GM19463 (cell line): ENCODE data around the gene MIEF1.

Experiments
- ATAC-seq: cut with Tn5 transposase; IDR thresholded peaks from one replicate; pipeline ENCODE4 v1.9.1; 2021; ENCODE audit warnings: mild to moderate bottlenecking, moderate library complexity; ENCODE audit not compliant: unreplicated experiment

The MIEF1 gene

DNA sequence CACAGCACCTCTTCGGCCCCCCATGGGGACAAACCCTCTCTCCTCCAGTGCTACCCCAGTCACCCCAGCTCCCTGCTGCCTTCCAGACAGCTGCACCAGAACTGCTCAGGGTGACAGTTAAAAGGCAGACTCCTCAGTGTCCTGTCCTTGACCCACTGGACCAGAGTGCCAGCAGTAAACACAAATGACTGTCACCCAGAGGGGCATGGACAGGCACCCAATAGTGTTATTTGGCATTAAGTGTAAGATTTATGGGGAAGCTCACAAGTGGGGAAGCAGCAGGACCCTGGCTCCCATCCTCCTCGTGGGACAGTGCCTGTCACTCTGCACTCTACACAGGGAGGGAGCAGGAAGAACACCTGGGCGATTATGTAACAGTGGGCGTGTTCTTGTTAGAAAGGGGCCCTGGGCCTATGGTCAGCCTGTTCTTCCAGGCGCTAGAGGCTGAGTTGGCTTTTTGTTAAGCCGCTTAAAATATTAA, 25.4 kb downstream of the MIEF1 start:
- ATAC-seq = no peak

DNA sequence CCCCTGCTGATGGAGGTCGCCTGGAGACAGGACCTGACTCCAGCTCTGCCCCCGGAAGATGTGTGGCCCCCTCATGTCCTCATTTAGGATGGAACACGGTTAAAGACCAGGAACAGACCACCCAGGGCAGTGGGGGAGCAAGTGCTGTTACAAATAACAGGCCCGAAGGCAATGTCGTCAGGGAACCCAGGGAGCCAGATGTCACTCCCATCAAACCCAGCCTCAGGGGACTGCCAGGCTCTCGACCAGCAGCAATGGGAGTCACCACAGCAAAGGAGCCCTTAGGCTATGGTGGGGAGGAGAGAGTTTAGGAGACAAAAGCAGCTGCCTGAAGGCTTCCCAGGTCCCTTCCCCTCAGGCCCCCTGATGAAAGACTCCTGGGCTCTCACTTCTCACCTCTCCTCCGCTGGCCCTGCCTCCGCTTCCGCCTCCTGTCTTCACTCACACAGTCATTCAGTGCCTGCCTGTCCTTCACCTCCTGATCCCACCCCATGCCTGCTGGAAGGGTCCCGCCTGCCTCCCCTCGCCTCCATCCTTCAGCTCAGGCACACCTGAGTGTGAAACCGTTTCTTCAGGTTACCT, 26.1 kb downstream of the MIEF1 start:
- ATAC-seq = no peak

DNA sequence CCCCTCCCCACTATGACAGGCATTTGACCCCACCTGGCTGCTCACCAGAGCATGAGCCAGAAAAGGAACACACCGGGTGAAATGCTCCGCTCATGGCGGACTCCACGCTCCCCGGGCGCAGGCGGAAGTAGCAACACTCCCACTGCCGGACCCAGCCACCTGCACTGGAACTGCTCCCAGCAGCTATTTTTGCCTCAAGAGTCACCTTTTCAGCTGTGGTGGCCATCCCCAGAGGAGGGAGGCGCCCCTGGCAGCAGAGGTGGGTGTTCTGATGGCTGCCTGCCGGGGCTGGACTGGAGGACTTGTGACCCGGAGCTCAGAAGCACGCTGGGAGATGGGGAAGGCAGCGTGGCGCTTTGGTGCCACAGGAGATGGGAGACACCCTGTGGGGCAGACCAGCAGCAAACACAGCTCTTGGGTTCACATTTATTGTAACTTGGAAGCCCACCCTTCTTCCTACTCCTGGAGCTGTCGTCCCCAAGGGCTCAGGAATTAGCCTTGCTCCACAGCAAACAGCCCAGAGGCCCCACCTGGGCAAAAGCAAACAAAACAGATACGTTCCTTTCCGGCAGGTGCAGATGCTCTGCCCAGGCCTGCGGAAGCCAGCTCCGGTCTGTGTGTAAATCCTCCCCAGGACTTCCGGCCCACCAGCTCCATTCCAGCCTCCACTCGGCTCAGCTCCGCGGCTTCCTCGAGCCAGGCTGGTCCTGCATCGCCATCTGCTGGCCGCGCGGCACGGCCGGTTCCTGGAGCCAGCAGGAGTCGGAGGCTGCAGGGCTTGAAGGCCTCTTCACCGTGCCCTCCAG, 26.8 kb downstream of the MIEF1 start:
- ATAC-seq = peak; percentile 21

DNA sequence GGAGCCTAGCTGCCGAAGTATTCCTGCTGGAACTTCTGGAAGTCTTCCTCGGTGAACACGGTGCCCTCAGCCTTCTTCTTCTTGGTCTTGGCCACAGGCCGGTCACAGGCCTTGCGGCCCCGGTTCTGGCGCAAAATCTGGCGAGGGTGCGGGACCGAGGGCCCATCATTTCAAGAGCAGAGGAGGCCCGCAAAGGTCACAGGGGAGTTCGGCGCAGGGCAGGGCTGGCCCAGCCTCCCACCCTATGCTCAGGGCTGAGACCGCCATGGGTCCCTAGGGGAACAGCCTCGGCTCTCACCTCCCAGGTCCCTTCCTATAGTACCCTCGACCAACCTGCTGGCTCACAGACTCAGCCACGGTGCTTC, 27.4 kb downstream of the MIEF1 start:
- no peak for ATAC-seq

DNA sequence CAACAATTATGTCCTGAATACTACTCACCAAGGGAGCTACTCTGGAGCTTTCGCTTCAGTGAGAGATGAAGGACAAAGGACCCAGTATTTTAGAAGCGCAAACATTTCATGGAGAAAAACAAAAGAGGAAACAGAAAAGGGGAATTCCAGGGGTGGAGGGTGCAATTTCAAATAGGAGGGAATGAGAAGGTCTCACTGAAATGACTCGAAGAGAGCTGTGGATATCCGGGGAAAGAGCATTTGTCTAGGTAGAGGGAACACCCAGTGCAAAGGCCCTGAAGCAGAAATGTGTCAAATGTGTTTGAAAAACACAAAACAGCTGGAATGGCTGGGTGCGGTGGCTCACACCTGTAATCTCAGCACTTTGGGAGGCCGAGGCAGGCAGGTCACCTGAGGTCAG, 28.0 kb downstream of the MIEF1 start:
- ATAC-seq = no peak

DNA sequence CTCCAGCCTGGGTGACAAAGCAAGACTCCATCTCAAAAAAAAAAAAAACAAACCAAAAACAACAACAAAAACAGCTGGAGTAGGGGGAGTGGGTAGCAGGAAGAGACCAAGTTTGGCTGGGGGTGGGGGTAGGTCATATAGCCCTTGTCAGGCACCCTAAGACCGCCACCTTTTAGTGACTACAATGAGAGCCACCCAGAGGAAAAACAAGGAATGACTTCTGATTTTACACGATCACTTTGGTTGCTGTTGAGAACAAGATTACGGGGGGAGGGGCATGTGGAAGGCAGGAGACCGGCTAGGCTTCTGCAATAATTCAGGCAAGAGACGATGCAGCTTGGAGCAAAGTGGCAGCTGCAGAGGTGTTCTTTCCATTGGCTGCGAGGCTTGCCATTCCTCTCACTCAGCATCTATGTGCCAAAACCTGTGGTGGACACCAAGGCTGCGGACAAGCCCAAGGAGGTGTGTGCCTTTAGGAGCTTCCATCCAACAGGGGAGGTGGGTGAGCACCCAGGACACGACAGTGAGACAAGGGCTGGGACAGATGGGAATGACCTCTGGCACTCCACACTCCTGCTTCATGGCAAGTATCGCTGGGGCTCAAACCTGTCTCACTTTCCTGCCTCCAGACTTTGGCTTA, 28.7 kb downstream of the MIEF1 start:
- ATAC-seq = no peak

DNA sequence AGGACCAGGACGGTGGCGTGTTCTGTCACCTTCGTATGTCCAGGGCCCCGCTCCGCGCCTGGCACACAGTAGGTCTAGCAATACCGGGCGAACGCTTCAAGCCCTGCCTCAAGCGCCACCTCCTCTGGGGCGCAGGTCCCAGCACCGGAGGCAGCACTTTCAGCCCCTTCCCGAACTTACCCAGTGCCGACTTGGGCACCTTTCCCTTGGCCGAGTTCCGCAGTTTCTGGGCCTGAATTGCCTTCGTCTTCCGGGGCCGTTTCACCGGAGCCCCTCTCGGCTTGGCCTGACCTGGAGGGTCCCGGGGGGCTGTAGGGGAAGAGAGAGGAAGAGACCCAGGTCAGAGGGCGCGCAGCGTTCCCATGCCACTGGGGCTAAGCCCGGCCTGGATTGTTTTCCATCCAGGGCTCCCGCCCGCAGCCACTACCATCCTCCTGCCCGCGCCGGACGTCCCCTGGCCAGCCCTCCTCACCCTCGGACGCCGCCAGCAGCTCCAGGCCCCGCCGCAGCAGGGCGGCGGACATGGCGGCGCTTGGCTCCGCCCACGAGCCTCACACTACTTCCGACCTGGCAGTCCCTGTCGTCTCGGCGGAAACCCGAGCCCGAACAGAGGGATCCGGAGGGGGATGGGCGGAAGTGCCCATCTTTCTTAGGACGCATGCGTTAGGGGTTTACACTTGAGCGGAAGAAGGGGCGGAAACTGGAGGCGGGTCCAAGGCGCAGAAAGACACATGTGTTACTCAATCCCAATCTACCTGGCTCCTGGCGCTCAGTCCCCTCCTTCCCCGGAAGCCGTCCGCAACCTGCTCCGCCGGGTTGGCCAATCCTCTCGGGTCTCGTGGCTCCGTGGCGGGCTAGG, 30.4 kb downstream of the MIEF1 start, which contains the start of gene RPS19BP1:
Gene RPS19BP1 (minus strand): TSS at position 534 of the 859 bp plus-strand sequence. CDS start 10 bp downstream, at position 524.
- ATAC-seq = peak; percentile 78

DNA sequence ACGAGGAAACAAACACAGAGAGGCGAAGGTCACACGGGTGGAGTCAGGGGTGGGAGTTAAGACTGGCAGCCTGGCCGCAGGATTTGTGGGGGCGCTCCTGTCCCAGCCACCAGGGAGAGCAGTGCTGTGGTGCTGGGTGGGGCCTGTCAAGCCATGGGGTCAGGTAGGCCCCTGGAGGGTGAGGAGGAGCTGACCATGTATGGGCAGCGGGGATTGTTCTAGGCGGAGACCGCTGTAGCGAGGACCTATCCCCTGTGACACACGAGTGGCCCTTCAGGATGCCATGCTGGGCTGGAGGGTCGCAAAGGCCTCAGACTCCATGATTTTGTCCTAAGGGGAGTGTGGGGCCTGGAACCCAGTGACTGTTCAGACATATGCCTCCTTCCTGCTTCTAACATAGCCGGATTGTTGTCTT, 32.0 kb downstream of the MIEF1 start:
- no peak for ATAC-seq

DNA sequence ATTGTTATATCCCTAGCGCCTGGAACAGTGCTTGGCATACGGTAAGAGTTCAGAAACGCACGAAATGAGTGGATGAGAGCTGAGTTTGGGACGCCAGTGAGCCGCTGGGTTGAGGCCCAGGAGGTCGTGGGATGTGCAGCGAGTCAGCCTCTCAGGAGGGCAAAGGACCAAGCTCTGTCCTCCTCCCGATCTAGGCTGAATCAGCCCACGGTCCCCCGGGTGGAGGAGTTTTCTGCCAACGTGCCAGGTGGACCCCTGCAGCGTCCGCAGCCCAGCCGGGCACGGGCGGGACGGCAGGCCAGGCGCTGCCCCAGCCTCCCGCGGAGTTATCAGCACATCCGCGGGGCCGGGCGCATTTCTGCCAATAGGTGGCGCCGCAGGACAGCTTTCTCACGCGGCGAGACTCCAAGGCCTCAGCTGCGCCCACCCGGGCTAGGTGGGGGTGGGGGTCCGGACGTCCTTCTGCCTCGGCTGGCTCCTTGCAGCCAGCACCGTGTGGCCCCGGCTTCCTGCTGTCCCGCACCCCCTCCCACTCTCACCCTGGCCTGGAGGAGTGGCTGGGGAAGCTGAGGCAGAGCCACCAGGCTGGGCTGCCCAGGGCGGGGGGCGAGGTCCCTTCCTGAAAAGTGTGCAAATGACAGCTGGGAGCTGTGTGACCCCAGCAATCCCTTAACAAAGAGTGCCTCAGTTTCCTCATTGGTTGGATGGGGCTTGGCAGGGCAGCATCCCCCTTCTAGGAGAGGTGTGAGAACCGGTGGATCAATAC, 32.7 kb downstream of the MIEF1 start:
- no peak for ATAC-seq

DNA sequence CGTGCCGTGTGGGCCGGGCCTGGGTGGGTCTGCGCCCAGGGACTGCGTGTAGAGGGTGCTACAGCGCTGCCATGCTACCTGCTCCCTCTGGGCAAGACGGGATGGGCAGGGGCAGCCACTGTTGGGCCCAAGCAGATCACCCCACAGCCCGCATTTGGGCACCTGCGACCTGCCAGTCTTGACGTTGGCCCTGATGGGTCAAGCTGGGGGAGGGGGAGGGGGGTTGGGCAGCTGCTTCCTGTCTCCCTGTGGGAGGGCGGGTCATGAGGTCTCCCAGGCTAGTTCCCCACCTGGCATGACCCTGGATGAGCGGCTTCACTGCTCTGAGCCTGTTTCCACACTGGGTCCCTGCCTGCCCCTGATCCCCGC, 33.3 kb downstream of the MIEF1 start:
- ATAC-seq = no peak

DNA sequence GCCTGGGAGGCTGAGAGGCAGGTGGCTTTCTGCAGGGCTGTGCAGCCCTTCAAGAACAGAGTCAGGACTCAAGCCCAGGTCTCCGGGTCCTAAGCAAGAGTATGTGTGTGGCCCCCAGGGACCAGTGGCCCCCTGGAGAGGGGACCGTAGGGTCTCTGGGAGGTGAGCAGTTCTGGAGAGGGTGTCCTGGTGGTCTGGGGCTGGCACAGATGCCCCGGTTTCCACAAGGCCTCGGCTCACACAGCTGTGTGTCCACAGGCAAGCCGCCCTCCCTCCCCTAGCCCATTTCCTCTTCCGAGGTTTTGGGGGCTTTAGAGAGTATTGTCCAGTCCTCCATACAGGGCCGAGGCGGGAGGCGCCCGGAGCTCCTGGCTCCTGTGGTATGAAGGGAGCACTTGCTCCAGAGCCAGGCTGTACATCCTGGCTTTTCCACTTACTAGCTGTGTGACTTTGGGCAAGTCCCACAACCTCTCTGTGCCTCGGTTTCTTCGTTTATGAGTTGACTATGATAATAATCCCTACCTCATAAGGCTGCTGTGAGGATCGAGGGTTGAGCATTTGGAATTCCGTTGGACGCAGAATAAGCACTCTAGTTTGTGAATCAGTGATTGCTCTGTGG, 33.9 kb downstream of the MIEF1 start:
- ATAC-seq = no peak

DNA sequence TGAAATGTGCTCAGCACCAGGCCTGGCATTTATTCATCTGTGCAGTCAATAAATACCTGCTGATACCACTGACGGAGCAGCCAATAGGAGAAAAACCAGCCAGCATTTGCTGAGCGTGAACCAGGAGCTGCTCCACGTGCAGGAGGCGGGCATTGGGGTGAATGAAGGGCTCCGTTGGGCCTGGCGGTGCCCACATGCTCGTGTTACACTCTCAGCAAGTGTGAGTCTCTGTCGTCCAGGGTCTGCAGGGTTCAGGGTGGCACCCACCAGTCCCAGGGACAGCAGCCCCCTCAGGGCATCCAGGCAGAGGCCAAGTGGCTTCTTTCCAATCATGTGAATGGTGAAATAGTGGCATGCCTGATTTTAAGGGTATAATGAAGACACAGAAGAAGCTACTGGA, 34.6 kb downstream of the MIEF1 start:
- ATAC-seq = no peak

DNA sequence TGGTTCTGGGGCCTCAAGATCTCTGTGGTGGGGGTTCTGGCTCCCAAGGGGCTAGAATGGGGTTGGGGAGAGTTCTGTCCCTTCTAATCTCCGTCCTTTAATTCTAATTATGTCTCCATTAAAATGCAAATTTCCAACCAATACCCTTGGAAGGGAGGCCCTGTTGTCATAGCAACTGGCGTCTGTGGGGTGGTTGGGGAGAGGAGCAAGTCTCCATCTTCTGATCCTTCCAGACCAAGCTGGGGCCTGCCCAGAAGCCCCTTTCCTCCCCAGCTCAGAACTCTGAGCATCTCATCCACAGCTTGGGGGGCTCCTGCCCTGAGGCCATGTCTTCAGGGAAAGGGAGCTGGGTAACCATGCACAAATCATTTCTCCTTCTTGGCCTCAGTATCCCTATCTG, 35.9 kb downstream of the MIEF1 start:
- no peak for ATAC-seq

DNA sequence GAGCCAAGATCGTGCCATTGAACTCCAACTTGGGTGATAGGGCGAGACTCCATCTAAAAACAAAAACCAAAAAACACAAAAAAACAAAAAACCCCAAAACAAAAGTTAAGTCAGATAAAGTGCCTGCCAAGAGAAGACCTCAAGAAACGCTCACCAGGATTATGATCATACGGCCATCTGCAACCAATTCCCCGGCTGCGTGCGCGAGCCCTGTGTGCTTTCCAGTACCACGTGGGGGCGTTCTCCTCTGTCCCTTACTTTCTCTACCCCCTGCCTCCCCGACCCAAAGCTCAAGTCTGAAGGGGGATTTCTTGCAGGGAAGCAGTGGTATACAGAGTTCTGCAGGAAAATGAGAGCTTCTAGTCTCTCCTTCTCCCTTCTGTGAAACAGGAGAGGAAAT, 41.0 kb downstream of the MIEF1 start:
- ATAC-seq = no peak

DNA sequence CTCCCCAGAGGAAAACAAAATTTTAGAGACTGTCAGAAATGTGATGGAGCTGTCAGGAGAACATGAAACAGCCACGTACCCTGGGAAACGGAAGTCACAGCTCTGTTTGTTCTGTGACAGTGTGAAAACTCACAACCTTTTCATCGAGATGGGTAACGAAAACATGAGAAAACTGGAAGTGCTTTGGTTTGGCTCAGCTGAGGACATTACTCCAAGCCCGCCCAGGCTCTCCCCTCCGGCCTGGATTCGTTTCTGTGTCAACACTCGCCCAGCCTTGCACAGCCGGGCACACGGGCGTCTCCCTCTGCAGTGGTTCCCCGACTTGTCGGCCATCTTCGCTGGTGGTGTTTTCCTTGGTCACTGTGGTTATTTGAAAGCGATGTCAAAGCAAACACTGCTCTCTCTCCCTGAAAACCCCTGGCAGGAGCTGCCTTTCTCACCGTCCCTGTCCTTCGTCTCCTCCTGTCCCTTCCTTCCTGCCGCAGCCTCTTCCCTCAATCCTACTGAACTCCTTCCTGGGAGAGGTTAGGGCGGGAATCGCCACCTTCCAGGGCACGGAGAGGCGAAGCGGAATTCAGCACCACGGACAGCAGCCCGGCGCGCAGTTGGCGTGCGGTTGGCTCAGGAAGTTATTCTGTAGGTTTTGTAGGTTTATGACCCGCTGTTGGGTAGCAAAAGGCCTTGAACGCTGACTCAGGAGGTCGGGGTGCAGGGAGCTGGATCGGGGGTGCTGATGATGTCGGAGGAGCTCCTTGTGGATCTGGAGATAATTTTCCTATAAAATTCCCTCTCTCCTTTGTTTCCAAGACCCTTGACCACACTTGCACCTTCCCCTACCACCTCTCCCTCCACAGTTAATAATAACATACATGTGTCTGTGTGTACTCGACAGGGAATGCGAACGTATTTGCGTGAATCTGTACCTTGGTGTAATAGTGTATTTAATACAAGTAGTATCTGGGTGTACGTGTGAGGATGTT, 43.6 kb downstream of the MIEF1 start:
- no peak for ATAC-seq

DNA sequence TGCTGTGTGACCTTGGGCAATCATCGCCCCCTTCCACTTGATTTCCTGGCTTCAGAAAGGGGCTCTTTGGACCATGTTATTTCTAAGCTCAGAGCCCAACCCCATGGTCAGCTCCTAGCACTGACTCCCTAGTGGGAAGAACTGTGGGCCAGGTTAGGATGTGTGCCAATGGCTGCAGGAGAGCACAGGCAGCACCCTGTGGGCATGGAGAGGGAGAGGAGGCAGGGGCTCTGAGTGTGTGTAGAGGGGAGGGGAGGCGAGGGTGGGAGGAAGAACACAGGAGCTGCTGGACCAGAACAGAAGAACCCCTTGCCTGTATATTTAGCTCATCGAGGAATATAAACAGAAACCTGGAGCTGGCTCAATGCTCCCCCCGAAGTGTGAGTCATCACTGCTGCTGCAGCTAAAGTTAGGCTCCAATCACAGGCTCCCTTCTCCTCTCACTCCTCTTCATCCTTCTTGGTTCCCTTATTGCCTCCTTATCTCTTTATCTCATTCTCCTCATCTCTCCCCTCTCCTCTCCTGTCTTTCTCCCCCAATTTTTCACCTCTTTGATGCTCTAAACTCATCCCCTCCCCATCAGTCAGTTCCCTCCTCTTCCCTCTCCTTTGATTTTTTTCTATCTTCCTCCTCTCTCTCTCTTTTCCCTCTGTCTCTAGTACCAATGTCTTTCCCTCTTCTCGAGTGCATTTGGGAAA, 44.9 kb downstream of the MIEF1 start:
- no peak for ATAC-seq

DNA sequence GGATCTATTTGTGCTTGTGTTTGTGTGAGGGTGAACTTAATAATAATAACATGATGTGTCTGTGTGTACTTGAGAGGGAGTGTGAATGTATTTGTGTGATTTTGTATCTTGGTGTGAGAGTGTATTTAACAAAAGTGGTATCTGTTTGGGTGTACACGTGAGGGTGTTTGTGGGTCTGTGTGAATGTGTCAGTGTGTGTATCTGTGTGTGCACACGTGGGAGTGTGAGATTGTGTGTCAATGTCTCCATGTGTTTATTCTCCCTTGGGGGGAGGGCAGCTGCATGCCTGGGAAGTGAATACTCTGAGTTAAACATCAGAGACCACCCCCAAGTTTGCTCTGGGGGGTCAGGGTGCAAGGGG, 45.5 kb downstream of the MIEF1 start:
- ATAC-seq = no peak

DNA sequence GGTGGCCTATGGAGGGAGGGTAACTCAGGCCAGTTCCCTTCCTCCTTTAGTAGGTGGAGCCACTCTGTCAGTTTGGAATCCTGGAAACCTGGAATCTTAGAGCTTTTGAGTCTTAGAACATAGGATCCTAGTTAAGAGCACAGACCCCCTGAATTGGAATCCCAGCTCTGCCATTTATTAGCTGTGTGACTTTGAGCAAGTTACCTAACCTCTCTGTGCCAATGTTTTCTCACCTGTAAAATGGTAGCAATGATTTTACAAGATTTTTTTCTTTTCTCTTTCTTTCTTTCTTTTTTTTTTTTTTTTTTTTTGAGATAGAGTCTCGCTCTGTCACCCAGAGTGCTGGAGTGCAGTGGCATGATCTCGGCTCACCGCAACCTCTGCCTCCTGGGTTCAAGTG, 51.3 kb downstream of the MIEF1 start:
- ATAC-seq = no peak
